DMS53 treated with DMSO at 0.1 percent for 48 hours (cell line): ENCODE data around the gene DSCAML1.

ENCODE experiments used
- DNase-seq: peaks from one replicate; lab custom pipeline; 2025; ENCODE audit not compliant: unreplicated experiment; lab: John Stamatoyannopoulos, UW

The DSCAML1 gene

GRCh38 chr11:117702946-117703598 is 93.9 kb downstream of the DSCAML1 start:
- peak; percentile 96 for DNase-seq

GRCh38 chr11:117701781-117702180 is 95.2 kb downstream of the DSCAML1 start:
- DNase-seq = no peak

- no peak for DNase-seq
Observed at GRCh38 chr11:117700551-117700950, 96.5 kb downstream of the DSCAML1 start.

- no peak for DNase-seq
Observed at GRCh38 chr11:117697319-117697718, 99.7 kb downstream of the DSCAML1 start.

- no peak for DNase-seq
Observed at GRCh38 chr11:117696540-117696939, 100.5 kb downstream of the DSCAML1 start.

GRCh38 chr11:117693344-117693743 is 103.7 kb downstream of the DSCAML1 start:
- DNase-seq = no peak

GRCh38 chr11:117691516-117691915 is 105.5 kb downstream of the DSCAML1 start:
- no peak for DNase-seq

GRCh38 chr11:117691218-117691514 is 105.8 kb downstream of the DSCAML1 start:
- DNase-seq = no peak

GRCh38 chr11:117690484-117691217 is 106.4 kb downstream of the DSCAML1 start:
- no peak for DNase-seq

GRCh38 chr11:117688255-117688797 is 108.7 kb downstream of the DSCAML1 start:
- no peak for DNase-seq

- DNase-seq = no peak
Observed at GRCh38 chr11:117687776-117688175, 109.2 kb downstream of the DSCAML1 start.

- DNase-seq = no peak
Observed at GRCh38 chr11:117686711-117687110, 110.3 kb downstream of the DSCAML1 start.

GRCh38 chr11:117685566-117685965 is 111.5 kb downstream of the DSCAML1 start:
- DNase-seq = no peak

GRCh38 chr11:117684731-117685130 is 112.3 kb downstream of the DSCAML1 start:
- no peak for DNase-seq

- DNase-seq = no peak
Observed at GRCh38 chr11:117684111-117684510, 112.9 kb downstream of the DSCAML1 start.

- no peak for DNase-seq
Observed at GRCh38 chr11:117681438-117681837, 115.6 kb downstream of the DSCAML1 start.

GRCh38 chr11:117679461-117679860 is 117.6 kb downstream of the DSCAML1 start:
- no peak for DNase-seq

- no peak for DNase-seq
Observed at GRCh38 chr11:117678658-117679406, 118.2 kb downstream of the DSCAML1 start.

- DNase-seq = no peak
Observed at GRCh38 chr11:117677729-117678310, 119.2 kb downstream of the DSCAML1 start.

- DNase-seq = no peak
Observed at GRCh38 chr11:117676501-117676900, 120.5 kb downstream of the DSCAML1 start.

GRCh38 chr11:117673602-117674001 is 123.4 kb downstream of the DSCAML1 start:
- no peak for DNase-seq
